HFFc6 (cell line): ENCODE results near the gene MTHFD1. TPM values are rescaled to one million over a fixed set of nuclear protein-coding genes. Genes with fewer than 3 reads are reported as not detected.

Experiments used
- DNase-seq: peaks from one replicate; pipeline ENCODE4 v3.0.0-alpha.2; 2018
- H3K27ac Mint-ChIP-seq: 2 replicates; pipeline ENCODE4 v1.8.0; 2020; ENCODE audit warnings: mild to moderate bottlenecking, mixed read lengths
- H3K27me3 Mint-ChIP-seq: 2 replicates; pipeline ENCODE4 v1.8.0; 2021; ENCODE audit warnings: mild to moderate bottlenecking, moderate library complexity, mixed read lengths; ENCODE audit not compliant: insufficient read depth
- H3K36me3 Mint-ChIP-seq: 2 replicates; pipeline ENCODE4 v1.8.0; 2021; ENCODE audit warnings: low read depth, mixed read lengths
- H3K4me1 Mint-ChIP-seq: 2 replicates; pipeline ENCODE4 v1.8.0; 2020; ENCODE audit warnings: low read depth, mixed read lengths
- H3K4me3 Mint-ChIP-seq: 2 replicates; pipeline ENCODE4 v1.8.0; 2020; ENCODE audit warnings: mild to moderate bottlenecking, moderate library complexity, mixed read lengths
- H3K9me3 Mint-ChIP-seq: 2 replicates; pipeline ENCODE4 v1.8.0; 2020; ENCODE audit warnings: mild to moderate bottlenecking, mixed read lengths
- long read RNA-seq: library from polyadenylated mRNA; unstranded; transcript quantifications from one replicate; pipeline ENCODE4 v2.0.0, GENCODE V29; 2019
- total RNA-seq, 6 experiments: library from RNA; stranded (reverse); fragmentation: NEBNext Ultra II Directional; extraction: Animal tissue kit (Norgen Biotek cat#: 25700); gene quantifications; 2 replicates in 1 of 6; 3 replicates in 5 of 6; pipeline ENCODE4 v1.2.3, GENCODE V29; 2021
- TF ChIP-seq, protein P1 (sequence below): fragments of 200-600 bp; sonication (generic); IDR thresholded peaks from 2 replicates; pipeline ENCODE4 v1.5.0; 2021; ENCODE audit warnings: antibody characterized with exemption, mild to moderate bottlenecking

The MTHFD1 gene
- 100 to 1,000 TPM in 4 of 6 experiments, 10 to 100 TPM in 2; 81.3 to 116 (median 111) TPM for total RNA-seq
- long read RNA-seq, transcript MTHFD1-201 (28 exons, 3,136 nt): major isoform, 72 of 89 reads
- long read RNA-seq, partial matches to known transcripts: 11 of 89 reads
- long read RNA-seq, other reads (novel, unspliced or antisense): 6 of 89 reads

GRCh38 chr14:64387782-64388532 lies at the start of gene MTHFD1:
Gene MTHFD1 (plus strand): TSS chr14:64388353. CDS start chr14:64388428, 75 bp downstream.
- TF ChIP-seq, protein P1, sequence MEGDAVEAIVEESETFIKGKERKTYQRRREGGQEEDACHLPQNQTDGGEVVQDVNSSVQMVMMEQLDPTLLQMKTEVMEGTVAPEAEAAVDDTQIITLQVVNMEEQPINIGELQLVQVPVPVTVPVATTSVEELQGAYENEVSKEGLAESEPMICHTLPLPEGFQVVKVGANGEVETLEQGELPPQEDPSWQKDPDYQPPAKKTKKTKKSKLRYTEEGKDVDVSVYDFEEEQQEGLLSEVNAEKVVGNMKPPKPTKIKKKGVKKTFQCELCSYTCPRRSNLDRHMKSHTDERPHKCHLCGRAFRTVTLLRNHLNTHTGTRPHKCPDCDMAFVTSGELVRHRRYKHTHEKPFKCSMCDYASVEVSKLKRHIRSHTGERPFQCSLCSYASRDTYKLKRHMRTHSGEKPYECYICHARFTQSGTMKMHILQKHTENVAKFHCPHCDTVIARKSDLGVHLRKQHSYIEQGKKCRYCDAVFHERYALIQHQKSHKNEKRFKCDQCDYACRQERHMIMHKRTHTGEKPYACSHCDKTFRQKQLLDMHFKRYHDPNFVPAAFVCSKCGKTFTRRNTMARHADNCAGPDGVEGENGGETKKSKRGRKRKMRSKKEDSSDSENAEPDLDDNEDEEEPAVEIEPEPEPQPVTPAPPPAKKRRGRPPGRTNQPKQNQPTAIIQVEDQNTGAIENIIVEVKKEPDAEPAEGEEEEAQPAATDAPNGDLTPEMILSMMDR: peak; percentile 34
- Mint-ChIP-seq H3K9me3 (no peaks in the 10 kb centered on the region), H3K27me3 (peaks cover 3% of the 10 kb centered on the region; the same call in 1 of the 2 replicates), H3K36me3 (peaks cover 16% of the 10 kb centered on the region), H3K4me1 (peaks cover 25% of the 10 kb centered on the region), H3K27ac (peak within 1 kb of the TSS; percentile 98), H3K4me3 (peak within 1 kb of the TSS; percentile 91)
- peak; percentile 99 for DNase-seq

- Mint-ChIP-seq H3K4me1 (peaks cover 24% of the 10 kb centered on the region), H3K36me3 (peaks cover 10% of the 10 kb centered on the region), H3K4me3 (peak overlapping the region; percentile 95), H3K9me3 (peaks cover 9% of the 10 kb centered on the region), H3K27me3 (no peaks in the 10 kb centered on the region), H3K27ac (peak overlapping the region; percentile 90)
- DNase-seq: peak; percentile 98
- TF ChIP-seq, protein P1: no peak
Observed at GRCh38 chr14:64338616-64339316, 49.4 kb upstream of the MTHFD1 start.

- peaks cover 10% of the 10 kb centered on the region for H3K36me3 Mint-ChIP-seq
- H3K4me3 Mint-ChIP-seq: no peak overlapping the region
- DNase-seq: no peak
- H3K27me3 Mint-ChIP-seq: no peaks in the 10 kb centered on the region
- H3K9me3 Mint-ChIP-seq: peaks cover 9% of the 10 kb centered on the region
- no peak overlapping the region for H3K27ac Mint-ChIP-seq
- TF ChIP-seq, protein P1: no peak
- H3K4me1 Mint-ChIP-seq: peaks cover 32% of the 10 kb centered on the region
Observed at GRCh38 chr14:64340560-64341196, 47.5 kb upstream of the MTHFD1 start.

- Mint-ChIP-seq H3K27ac (no peak overlapping the region), H3K4me3 (no peak overlapping the region), H3K9me3 (no peaks in the 10 kb centered on the region), H3K4me1 (peaks cover 9% of the 10 kb centered on the region), H3K36me3 (no peaks in the 10 kb centered on the region), H3K27me3 (no peaks in the 10 kb centered on the region)
- DNase-seq: no peak
- TF ChIP-seq, protein P1: no peak
Observed at GRCh38 chr14:64347748-64348147, 40.4 kb upstream of the MTHFD1 start.

DNA sequence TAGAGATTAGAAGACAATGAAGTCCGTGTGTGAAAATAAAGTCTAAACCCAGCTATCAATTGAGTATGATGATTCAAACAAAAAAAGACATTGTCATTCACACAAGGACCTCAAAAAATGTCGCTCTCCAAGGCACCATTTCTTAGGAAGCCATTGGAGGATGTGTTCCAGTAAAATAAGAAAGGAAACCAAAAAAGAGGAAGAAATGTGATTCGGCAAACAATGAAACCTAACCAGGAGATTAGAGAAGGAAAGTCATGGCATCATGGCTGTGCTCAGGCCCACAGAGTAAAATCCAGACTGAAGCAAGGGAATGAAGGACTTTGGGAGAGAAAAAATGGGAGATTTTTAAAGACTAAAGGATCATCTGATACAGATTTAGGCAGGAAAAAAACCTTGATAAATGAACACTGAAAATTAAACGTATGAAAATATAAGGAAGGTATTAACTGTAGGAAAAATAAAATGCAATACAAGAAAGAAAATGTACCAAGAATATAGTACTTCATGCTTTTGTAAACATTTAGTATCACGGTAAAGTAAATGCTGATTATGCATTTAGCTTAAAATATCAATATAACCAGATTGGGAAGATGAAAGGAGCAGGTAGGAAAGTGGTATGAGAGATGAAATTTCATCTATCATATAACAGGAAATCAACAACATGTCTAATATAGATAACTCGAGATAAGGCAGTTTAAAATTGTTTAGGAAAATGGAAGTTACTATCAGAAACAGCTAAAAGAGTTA lies 38.2 kb upstream of the MTHFD1 start:
- Mint-ChIP-seq H3K36me3 (no peaks in the 10 kb centered on the region), H3K9me3 (no peaks in the 10 kb centered on the region), H3K27me3 (no peaks in the 10 kb centered on the region), H3K27ac (no peak overlapping the region), H3K4me1 (no peaks in the 10 kb centered on the region), H3K4me3 (no peak overlapping the region)
- TF ChIP-seq, protein P1: no peak
- no peak for DNase-seq
